OCI-LY7 (cell line): Measurements from ENCODE around the gene ZFR. TPM values are rescaled to one million over a fixed set of nuclear protein-coding genes. Genes with fewer than 3 reads are reported as not detected.

ENCODE experiments used
- BruUV-seq: library from RNA; stranded (reverse); fragments of 400-500 nt; replicated peaks from 2 replicates; lab custom pipeline; 2021; lab: Mats Ljungman, UMichigan
- CTCF ChIA-PET: fragments of 300-600 bp; sonication (Branson Sonifier 250); formaldehyde crosslinking; loops from one replicate; lab custom pipeline; 2022; ENCODE audit warnings: antibody characterized with exemption; ENCODE audit not compliant: unreplicated experiment; lab: Charles Lee
- POLR2A ChIA-PET: fragments of 300-600 bp; sonication (Branson Sonifier 250); formaldehyde crosslinking; loops from one replicate; lab custom pipeline; 2022; ENCODE audit warnings: antibody characterized with exemption; lab: Charles Lee
- DNase-seq: peaks from one replicate; pipeline ENCODE4 v3.0.0-alpha.2; 2015; ENCODE audit warnings: low spot score
- H2AFZ ChIP-seq: fragments of 200-600 bp; sonication (generic), shearing (Covaris generic); 2 replicates; pipeline ENCODE4 v1.6.1; 2014; ENCODE audit warnings: mild to moderate bottlenecking, antibody characterized with exemption, low read length, moderate library complexity
- H3K27ac ChIP-seq: fragments of 200-600 bp; sonication (generic); 2 replicates; pipeline ENCODE4 v1.5.1; 2014; ENCODE audit warnings: mixed run types, low read depth, mild to moderate bottlenecking, moderate library complexity, low read length, inconsistent platforms; ENCODE audit not compliant: poor library complexity, severe bottlenecking
- H3K36me3 ChIP-seq: fragments of 200-600 bp; sonication (generic); 2 replicates; pipeline ENCODE4 v1.6.1; 2014; ENCODE audit warnings: mild to moderate bottlenecking, antibody characterized with exemption, low read length, moderate library complexity, mixed read lengths; ENCODE audit not compliant: insufficient read depth
- H3K4me1 ChIP-seq: fragments of 200-600 bp; sonication (generic); 2 replicates; pipeline ENCODE4 v1.5.1; 2014; ENCODE audit warnings: mild to moderate bottlenecking, low read length; ENCODE audit not compliant: insufficient read depth, poor library complexity, severe bottlenecking
- H3K4me2 ChIP-seq: fragments of 200-600 bp; sonication (generic); 2 replicates; pipeline ENCODE4 v1.6.1; 2014; ENCODE audit warnings: mild to moderate bottlenecking, low read length
- H3K4me3 ChIP-seq: fragments of 200-600 bp; sonication (generic); 2 replicates; pipeline ENCODE4 v1.5.1; 2014; ENCODE audit warnings: mild to moderate bottlenecking, low read depth, low read length; ENCODE audit not compliant: poor library complexity, severe bottlenecking
- H3K79me2 ChIP-seq: fragments of 200-600 bp; sonication (generic); 2 replicates; pipeline ENCODE4 v1.6.1; 2016; ENCODE audit warnings: low read depth, mild to moderate bottlenecking, low read length, moderate library complexity, mixed read lengths; ENCODE audit not compliant: insufficient read depth
- H3K9me2 ChIP-seq: fragments of 200-600 bp; sonication (generic); 2 replicates; pipeline ENCODE4 v1.6.1; 2016; ENCODE audit warnings: mild to moderate bottlenecking, low read length, mixed read lengths; ENCODE audit not compliant: insufficient read depth
- H3K9me3 ChIP-seq: fragments of 200-600 bp; sonication (generic); 2 replicates; pipeline ENCODE4 v1.6.1; 2014; ENCODE audit warnings: mild to moderate bottlenecking, mixed run types, low read length, mixed read lengths
- H4K20me1 ChIP-seq: fragments of 200-600 bp; sonication (generic); 2 replicates; pipeline ENCODE4 v1.6.1; 2014; ENCODE audit warnings: mild to moderate bottlenecking, antibody characterized with exemption, low read length, moderate library complexity, mixed read lengths; ENCODE audit not compliant: insufficient read depth
- CTCF ChIP-seq: fragments of 200-600 bp; sonication (generic); conservative IDR thresholded peaks from 2 replicates; pipeline ENCODE4 v1.5.1; 2014; ENCODE audit warnings: mild to moderate bottlenecking, antibody characterized with exemption, low read length, moderate library complexity, mixed read lengths
- EZH2phosphoT487 ChIP-seq: fragments of 200-600 bp; sonication (generic); IDR thresholded peaks from 2 replicates; pipeline ENCODE4 v1.6.1; 2018; ENCODE audit warnings: low read depth, borderline replicate concordance, mild to moderate bottlenecking, mixed run types, antibody characterized with exemption, low read length, moderate library complexity, mixed read lengths
- intact Hi-C: fragments of 100-400 bp; cut with micrococcal nuclease; formaldehyde crosslinking; loops from one replicate; pipeline ENCODE4 v1.10.0; 2022; ENCODE audit not compliant: unreplicated experiment
- total RNA-seq, 2 experiments: library from RNA; depleted of rRNA in 1 of 2; stranded (reverse); fragments of >200 nt in 1 of 2; shearing (Covaris generic) in 1 of 2; gene quantifications; 2 replicates each; pipeline ENCODE4 v1.2.3, GENCODE V29; 2014 to 2022

ZFR gene
- total RNA-seq, 2 experiments from 2014 or later = 54.8 to 63.4 TPM

GRCh38 chr5:32419791-32420190, 24.7 kb downstream of the ZFR start:
- POLR2A ChIA-PET = interaction anchor here (0.5 to 1.7 kb wide), 9 partner anchors 9 to 37 kb away, joined by 3 to 7 read pairs (median 4); no protein-coding TSS in a partner anchor
- Histone ChIP-seq H3K9me3 (no peaks in the 10 kb centered on the region), H3K36me3 (peaks cover 80% of the 10 kb centered on the region), H4K20me1 (no peaks in the 10 kb centered on the region; the same call in 1 of the 2 replicates), H3K4me1 (peaks cover 6% of the 10 kb centered on the region), H3K4me2 (no peak overlapping the region), H3K9me2 (no peaks in the 10 kb centered on the region), H3K79me2 (peaks cover 51% of the 10 kb centered on the region), H3K4me3 (no peak overlapping the region), H3K27ac (no peak overlapping the region), H2AFZ (no peak overlapping the region)
- no peak for TF ChIP-seq CTCF
- TF ChIP-seq EZH2phosphoT487 = no peak
- intact Hi-C loops = no loop called here
- CTCF ChIA-PET = no interaction called here
- BruUV-seq = no TSS peak
- no peak for DNase-seq

GRCh38 chr5:32413466-32414263, 30.9 kb downstream of the ZFR start:
- ChIA-PET CTCF (no interaction called here), POLR2A (interaction anchor here (0.6 to 1.2 kb wide), 6 partner anchors 7 to 158 kb away, joined by 3 to 4 read pairs (median 3); no protein-coding TSS in a partner anchor)
- no peak overlapping the region for H3K4me2 ChIP-seq
- H3K36me3 ChIP-seq = peaks cover 93% of the 10 kb centered on the region
- intact Hi-C loops = no loop called here
- H2AFZ ChIP-seq = no peak overlapping the region
- H3K9me3 ChIP-seq = no peaks in the 10 kb centered on the region
- TSS peak; percentile 17 for BruUV-seq
- H3K4me3 ChIP-seq = no peak overlapping the region
- H3K4me1 ChIP-seq = peaks cover 7% of the 10 kb centered on the region
- DNase-seq = no peak
- H3K9me2 ChIP-seq = no peaks in the 10 kb centered on the region
- no peaks in the 10 kb centered on the region for H3K79me2 ChIP-seq
- peaks cover 5% of the 10 kb centered on the region; the same call in 1 of the 2 replicates for H4K20me1 ChIP-seq
- no peak overlapping the region for H3K27ac ChIP-seq
- TF ChIP-seq EZH2phosphoT487 = no peak
- TF ChIP-seq CTCF = no peak

- H3K79me2 ChIP-seq = 0 out of 2 replicates have a peak, but pooled peaks cover 4% of the 10 kb centered on the region
- BruUV-seq = no TSS peak
- POLR2A ChIA-PET = interaction anchor here (0.6 to 2.4 kb wide), 7 partner anchors 9 to 281 kb away, joined by 3 to 8 read pairs (median 4); no protein-coding TSS in a partner anchor
- intact Hi-C loops = no loop called here
- peaks cover 97% of the 10 kb centered on the region for H3K36me3 ChIP-seq
- CTCF ChIA-PET = no interaction called here
- no peak overlapping the region for H3K4me3 ChIP-seq
- H3K9me3 ChIP-seq = no peaks in the 10 kb centered on the region
- no peak overlapping the region for H3K27ac ChIP-seq
- H4K20me1 ChIP-seq = peaks cover 5% of the 10 kb centered on the region; the same call in 1 of the 2 replicates
- H3K9me2 ChIP-seq = no peaks in the 10 kb centered on the region
- H3K4me2 ChIP-seq = no peak overlapping the region
- H2AFZ ChIP-seq = no peak overlapping the region
- H3K4me1 ChIP-seq = peaks cover 7% of the 10 kb centered on the region
- no peak for DNase-seq
- TF ChIP-seq CTCF (no peak), EZH2phosphoT487 (no peak)
These were observed 33.9 kb downstream of the ZFR start for GRCh38 chr5:32410630-32411029.
